HG02870 (cell line): ENCODE data around the gene CD7.

Experiments
- ATAC-seq: cut with Tn5 transposase; IDR thresholded peaks from one replicate; pipeline ENCODE4 v1.9.1; 2021; ENCODE audit warnings: mild to moderate bottlenecking, moderate library complexity; ENCODE audit not compliant: unreplicated experiment

Gene CD7

GRCh38 chr17:82329683-82330321 is 12.4 kb upstream of the CD7 start:
- no peak for ATAC-seq

DNA sequence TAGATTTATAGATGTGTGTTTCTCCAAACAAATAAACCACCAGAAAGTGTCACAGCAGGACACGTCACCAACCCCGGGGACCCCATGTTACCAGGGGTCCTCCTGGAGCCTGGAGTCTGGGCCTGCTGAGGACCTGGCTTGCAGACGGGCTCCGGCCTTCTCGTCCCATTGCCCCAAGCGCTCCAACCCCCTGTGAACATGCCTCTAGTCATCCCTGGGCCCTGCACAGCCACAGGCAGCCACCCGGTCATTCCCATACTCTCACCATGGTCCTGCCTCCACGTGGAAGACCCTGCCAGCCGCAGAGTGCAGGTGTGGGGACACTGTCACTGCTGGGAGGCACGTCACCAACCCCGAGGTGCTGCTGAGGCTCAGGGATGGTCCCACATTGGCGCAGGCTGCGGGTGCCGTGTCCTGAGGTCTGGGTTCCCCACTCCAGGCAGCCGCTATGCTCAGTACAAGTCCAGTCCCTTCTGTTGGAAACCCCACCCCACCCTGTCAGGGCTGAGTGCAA is 11.6 kb upstream of the CD7 start:
- ATAC-seq, result no peak

DNA sequence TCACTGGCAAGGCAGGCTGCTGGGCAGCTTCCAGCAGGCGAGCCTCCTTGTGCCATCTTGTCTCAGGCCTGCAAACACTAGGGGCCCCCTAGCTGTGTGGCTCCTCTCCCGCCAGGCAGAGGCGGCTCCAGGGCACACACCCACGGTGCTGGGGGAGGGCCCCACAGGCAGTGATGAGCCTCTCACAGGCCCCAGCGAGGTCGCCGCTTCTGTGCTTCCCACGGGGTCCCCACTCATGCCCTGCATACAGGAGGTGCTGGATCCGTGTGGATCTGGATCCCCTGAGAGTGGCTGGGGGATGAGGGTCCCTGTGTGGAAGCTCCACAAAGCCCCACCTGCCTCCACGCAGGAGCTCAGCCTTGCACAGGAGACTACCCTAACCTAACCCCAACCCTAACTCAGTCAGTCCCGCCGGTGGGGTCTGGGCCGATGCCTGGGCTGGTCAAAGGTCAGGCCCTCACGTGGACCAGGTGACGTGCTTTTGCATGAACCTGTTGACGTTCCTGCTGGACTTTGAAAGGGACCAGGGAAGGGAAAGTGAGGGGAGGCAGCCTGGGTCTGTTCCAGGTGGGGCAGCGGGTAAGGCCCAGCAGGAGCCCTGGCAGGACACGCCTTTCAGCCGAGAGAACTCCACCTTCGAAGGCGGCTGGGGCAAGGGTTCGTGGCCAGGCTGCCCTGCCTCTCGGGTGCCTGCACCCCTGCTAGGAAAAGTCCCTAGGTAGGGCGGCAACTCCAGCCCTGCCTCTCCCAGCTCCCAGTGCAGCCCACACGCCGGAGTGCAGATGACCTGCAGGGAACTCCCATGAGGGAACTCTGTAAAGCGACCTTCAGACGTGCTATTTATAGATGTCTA is 11.0 kb upstream of the CD7 start:
- no peak for ATAC-seq

GRCh38 chr17:82327757-82328140 is 10.3 kb upstream of the CD7 start:
- no peak for ATAC-seq

- ATAC-seq, result no peak
These were observed 9.9 kb upstream of the CD7 start for GRCh38 chr17:82327289-82327688.

DNA sequence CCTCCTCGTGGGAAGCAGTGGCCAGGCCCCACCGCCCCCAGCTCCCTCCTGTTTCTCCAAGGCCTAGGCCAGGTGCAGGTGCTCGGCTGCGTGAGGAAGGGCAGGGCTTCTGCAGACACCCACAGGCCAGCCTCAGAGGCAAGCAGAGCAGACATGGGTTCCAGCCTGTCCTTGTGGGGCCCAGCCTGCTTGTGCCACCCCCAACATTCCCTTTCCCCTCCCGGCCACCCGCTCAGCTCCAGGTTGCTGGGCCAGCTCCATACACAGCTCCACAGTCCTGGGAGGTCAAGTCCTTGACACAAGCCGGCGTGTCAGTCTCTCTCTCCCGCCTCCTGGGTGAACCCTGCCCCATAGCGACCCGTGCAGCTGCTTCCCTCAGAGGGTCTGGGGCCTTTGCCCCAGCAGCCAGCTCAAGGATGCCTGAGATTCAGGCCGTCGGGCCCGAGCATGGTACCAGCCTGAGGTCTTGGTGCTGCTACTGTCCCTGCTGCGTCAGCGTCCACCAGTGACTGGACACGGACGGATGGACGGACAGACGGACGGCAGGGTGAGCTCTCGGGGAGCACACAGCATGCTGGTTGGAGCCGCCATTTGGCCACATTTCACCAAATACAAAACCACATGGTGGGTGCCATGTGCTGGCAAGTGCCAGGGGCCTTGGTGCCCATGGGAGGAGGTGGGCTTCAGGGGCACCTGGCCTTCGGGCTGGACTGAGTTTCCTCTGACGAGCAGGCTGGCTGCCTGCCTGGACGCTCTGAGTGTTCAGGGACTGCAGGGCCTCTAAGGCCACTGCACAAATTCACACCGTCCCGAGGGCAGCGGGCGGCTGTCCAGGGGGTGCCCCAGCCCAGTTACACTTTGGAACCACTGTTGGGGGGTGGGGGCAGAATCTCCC is 8.1 kb upstream of the CD7 start:
- ATAC-seq, result no peak

GRCh38 chr17:82324566-82325285 is 7.3 kb upstream of the CD7 start:
- no peak for ATAC-seq

GRCh38 chr17:82323514-82324234 is 6.3 kb upstream of the CD7 start:
- ATAC-seq, result no peak

GRCh38 chr17:82322526-82323453 is 5.4 kb upstream of the CD7 start:
- no peak for ATAC-seq

GRCh38 chr17:82321947-82322466 is 4.6 kb upstream of the CD7 start:
- no peak for ATAC-seq

- no peak for ATAC-seq
These were observed 3.8 kb upstream of the CD7 start for GRCh38 chr17:82320956-82321927.

DNA sequence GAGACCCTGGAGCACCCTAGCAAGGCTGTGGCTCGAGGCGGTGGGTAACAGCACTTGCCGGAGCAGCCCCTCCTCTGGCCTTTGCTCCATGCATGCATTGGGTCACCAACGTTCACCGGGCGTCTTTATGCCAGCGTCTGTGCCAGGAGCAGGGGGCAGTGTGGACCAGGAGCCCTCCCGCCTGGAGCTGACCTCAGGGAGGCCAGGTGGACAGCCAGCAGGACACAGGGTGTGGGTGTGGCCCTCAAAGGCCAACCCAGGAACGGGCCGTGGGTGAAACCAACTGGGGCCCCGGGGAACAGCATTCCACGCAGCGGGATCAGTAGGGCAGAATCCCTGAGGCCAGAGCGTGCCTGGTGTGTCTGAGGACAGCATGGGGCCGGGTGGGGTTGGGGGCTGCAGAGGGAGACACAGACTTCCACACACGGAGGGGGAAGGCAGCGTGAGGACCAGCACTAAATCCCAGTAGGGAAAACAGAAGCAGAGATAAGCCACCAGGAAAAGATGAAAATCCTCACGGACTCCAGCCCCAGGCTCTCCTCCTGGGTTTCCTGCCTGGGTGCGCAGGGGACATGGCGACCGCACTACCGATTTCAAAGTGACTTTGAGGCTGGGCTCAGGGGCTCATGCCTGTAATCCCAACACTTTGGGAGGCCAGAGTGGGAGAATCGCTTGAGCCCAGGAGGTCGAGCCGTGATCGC is 2.9 kb upstream of the CD7 start:
- no peak for ATAC-seq

GRCh38 chr17:82319619-82320062 is 2.2 kb upstream of the CD7 start:
- no peak for ATAC-seq

- no peak for ATAC-seq
These were observed 1.6 kb upstream of the CD7 start for GRCh38 chr17:82318772-82319606.

GRCh38 chr17:82318169-82318498 is 726 bp upstream of the CD7 start:
- no peak for ATAC-seq
